GM18498 (cell line): Measurements from ENCODE around the gene KIAA1614.

Source experiments
- ATAC-seq: cut with Tn5 transposase; IDR thresholded peaks from one replicate; pipeline ENCODE4 v1.9.1; 2021; ENCODE audit warnings: mild to moderate bottlenecking, moderate library complexity; ENCODE audit not compliant: unreplicated experiment

KIAA1614 gene

GRCh38 chr1:180912801-180913565 lies at the start of gene KIAA1614:
KIAA1614 (plus strand) TSS chr1:180912897; CDS start chr1:180913244, 347 bp downstream.
- no peak for ATAC-seq

- ATAC-seq: no peak
Measured at GRCh38 chr1:180863158-180863775, 49.4 kb upstream of the KIAA1614 start.

GRCh38 chr1:180881806-180882509 lies 30.7 kb upstream of the KIAA1614 start:
- peak; percentile 67 for ATAC-seq

- no peak for ATAC-seq
Measured at GRCh38 chr1:180884588-180885300, 28.0 kb upstream of the KIAA1614 start.

DNA sequence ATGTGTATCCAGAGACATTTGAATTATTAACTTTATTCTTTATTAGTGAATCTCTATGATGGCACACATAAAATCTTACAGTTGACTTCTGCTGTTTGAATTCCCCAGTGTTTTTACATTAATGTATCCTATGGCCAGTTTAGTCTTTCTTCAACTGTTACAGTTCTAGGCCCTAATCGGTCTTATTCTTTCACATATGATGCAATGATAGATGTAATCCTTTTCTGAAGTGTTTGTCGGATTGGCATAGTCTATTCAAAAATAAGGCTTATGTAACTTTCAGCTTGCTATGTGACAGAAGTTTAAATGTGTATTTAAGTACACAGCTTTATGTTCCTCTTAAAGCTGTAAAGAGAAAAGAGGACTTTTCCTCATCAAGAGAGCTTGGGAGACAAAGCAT lies 26.4 kb upstream of the KIAA1614 start:
- no peak for ATAC-seq

GRCh38 chr1:180887841-180888240 lies 24.9 kb upstream of the KIAA1614 start:
- no peak for ATAC-seq

DNA sequence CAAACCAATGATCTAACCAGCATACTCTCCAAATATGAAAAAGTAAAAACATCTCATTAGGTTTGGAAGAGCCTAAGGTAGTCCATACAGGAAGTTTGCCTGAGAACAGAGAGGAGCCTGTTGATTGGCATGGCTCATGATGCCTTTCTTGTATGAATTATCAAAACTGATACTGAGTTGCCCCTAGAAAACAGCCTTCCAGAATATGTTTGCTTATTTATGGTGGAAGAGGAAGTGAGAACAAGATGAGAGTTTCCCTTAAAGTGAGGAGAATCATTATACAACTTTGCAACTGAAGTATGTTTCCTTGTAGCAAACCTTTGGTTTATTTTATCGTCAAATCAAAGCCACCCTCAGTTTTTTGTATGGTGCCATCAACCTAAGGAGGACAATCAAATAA lies 23.8 kb upstream of the KIAA1614 start:
- ATAC-seq: peak; percentile 86

GRCh38 chr1:180889325-180889724 lies 23.4 kb upstream of the KIAA1614 start:
- ATAC-seq: no peak

DNA sequence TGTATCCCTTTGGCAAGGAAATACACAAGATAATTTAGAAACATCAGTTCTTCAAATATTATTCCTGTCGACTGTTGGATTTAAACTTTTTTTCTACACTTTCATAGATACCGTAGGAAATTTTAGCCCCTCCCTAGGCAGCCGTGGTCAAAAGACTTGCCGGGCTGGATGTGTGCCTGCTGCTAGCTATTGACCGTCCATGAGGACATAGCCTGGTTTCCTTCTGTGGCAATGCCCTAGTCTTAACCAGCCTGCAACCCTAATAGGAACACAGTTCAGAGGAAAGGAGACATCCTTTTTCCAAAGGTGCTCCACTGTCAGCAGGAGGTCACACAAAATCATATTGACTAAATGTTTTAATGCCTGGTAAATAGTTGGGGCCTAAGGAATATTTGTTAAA lies 20.4 kb upstream of the KIAA1614 start:
- ATAC-seq: no peak

DNA sequence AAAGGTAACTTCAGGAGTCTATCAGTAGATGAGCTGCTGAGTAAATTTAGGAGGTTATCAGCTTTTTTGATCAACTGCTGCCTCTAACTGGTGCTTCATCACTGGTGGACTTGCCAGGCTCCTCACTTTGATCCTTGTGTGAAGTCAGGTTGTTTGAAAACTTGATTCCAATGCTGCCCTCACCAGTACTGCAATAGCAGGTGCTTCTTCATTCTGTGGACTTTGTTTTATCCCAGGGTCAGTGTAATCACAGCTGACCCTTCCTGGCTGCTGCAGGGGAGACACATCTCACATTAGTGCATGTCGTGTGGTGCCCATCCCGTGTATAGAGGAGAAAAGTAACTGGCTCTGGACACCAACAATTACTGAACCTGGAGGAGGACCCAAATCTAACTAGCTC lies 20.0 kb upstream of the KIAA1614 start:
- ATAC-seq: no peak

DNA sequence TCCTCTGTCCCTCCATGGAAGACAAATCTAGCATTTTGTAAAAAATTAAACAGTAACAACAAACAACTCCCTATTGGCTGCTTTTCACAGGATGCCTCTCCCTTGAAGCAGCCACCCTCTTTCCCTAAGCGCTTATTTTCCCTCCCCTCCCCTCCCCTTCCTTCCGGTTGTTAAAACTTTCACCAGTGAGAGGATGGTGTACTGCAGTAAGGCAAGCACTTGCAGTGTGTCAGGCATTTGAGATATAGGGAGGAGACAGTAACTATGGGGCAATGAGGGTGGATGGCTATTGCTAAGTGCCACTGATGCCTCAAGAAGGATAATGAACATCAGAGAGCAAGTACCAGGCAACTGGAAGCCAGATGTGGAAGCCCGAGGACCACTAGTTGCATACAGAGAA lies 19.1 kb upstream of the KIAA1614 start:
- ATAC-seq: no peak

DNA sequence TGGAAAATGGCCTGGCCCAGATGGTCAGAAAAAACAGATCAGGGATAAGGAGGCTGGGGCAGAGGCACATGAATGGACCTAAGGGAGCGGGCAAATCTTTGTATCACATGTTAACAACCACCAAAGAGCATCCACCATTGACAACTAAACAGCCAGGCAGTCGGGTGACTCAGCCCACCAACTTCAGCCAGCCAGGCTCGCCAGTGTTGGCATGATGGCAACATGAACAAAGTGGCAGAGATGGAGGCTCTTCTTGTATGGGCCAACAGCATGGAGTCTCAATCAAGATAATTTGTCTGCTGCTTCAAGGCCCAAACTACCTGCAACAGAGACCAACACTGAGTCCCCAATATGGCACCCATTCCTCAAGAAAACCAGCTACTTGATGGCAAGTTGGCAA lies 16.5 kb upstream of the KIAA1614 start:
- ATAC-seq: no peak

- no peak for ATAC-seq
Measured at GRCh38 chr1:180898441-180899219, 14.1 kb upstream of the KIAA1614 start.

DNA sequence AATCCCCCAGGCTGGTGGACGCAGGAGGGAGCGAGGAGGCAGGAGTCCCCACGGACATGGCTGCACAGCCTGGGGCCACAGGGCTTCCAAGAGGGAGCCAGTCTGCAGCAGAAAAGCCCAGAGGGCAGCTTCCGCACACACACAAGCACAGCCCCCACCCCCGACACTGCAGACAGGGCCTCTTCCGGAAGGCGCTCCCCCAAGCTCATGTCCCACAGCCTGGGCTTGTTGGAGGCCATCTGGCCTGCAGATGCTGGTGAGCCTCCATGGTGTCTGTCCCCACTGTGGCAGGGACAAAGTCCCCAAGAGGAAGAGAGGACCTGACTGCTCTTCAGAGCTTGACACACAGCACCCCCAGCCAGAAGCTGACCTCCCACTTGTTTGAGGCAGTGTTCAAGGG lies 13.4 kb upstream of the KIAA1614 start:
- no peak for ATAC-seq

DNA sequence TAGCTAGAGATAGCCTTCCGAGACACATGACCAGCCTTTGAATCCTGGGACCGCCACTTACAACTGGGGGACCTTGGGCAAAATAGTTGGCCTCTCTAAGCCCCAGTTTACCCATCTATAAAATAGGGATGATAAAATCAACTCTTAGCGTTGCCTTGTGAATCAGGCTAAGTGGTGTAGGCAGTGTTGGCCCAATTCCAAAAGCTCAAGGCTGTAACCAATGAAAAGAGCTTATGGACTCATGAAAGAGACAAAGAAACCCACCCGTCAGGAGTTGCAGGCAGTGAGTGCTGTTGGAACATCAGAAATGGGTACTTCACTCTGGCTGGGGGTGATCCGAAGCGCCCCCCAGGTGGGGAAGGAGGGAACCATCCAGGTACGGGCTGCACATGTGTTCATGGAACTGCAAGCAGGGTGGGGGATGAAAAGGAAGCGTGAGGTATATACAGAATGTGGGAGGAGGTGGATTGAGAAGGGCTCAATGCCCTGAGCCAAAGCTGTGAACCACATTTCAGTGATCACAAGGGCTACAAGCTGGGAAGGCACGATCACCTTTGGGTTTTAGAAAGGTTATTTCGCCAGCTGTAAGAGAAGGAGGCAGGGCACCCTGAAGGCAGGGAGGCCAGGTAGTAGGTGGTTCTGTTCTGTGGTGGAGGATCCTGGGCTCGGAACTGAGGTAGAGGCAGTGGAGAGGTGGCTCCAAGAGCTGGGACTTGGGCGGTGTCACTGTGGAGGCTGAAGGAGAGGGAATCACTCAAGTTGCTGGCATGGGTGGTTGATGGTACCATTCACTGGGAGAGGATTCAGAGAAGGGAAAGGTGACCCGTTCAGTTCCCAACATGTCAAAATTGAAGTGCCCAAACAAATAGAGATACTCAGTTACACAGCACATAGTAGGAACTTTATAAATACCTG lies 11.4 kb upstream of the KIAA1614 start:
- ATAC-seq: no peak

DNA sequence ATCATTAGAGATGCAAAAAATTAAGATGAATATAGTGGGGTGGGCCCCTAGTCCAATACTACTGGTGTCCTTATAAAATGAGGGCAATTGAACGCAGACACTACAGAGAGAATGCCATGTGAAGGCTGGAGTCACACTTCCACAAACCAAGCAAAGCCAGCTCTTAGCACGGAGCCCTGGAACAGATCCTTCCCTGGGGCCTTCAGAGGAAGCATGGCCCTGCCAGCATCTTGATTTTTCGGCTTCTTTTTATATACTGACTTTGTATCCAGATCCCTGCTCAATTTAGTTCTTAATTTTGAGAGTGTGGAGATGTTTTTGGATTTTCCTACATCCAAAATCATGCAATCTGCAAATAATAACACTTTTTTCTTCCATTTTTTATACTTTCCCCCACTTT lies 10.2 kb upstream of the KIAA1614 start:
- ATAC-seq: no peak

GRCh38 chr1:180905927-180906326 lies 6.8 kb upstream of the KIAA1614 start:
- no peak for ATAC-seq

DNA sequence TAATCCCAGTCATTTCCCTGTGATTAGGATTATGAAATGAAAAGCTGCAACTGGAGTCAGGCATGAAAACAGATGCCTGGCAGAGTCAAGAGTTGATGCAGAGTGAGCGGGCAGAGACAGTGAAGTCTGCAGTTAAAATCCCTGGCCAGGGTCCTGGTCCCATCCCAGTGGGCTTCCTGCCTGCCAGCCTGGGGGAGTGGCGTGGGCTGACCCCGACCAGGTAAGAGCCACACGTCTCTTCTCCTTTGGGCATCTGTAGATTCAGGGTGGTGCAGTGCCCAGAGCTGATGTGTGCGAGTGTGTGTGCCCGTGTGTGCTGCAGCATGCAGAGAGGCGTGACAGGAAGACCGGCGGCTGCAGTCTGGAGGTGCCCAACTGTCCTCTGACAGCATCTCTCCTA lies 6.2 kb upstream of the KIAA1614 start:
- no peak for ATAC-seq

DNA sequence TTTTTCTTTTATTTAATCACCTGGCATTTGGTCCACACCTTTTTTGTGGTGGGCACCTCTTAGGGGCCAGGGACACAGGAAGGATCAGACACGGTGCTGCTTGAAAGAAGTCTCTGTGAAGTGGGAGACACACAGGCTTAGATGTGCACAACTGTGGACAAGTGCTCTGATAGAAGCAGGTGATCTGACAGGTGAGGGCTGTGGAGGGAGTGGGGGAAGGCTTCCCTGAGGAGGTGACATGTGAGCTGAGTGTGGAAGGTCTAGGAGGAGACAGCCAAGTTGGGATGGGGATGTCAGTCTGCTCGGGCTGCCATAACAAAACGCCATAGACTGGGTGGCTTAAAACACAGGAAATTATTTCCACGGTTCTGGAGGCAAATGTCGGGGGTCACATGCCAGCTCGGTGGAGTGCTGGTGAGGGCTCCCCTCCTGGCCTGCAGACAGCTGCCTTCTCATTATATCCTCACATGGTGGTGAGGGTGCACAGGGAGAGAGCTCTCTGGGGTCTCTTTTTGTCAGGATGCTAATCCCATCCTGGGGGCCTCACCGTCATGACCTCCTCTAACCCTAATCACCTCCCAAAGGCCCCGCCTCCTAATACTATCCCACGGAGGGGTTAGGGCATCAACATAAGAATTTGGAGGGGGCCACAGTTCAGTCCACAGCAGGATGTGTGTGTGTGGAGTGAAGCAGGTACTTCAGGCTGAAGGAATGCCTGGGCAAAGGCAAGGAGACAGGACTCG lies 5.2 kb upstream of the KIAA1614 start:
- ATAC-seq: no peak
